ENCODE measurements around the gene EPB41L1.

The EPB41L1 gene

GRCh38 chr20:36281785-36282380 is 127.3 kb downstream of the EPB41L1 start:
- H2AFZ ChIP-seq (ENCODE audit: low read depth, low read length), result no peak overlapping the region
- peaks cover 11% of the 10 kb centered on the region for H3K27me3 ChIP-seq (ENCODE audit: insufficient read depth, low read length, poor library complexity)
- H3K9me3 ChIP-seq (ENCODE audit: insufficient read depth, low read length, severe bottlenecking), result no peaks in the 10 kb centered on the region
- no peak overlapping the region for H3K27ac ChIP-seq (ENCODE audit: low read length)
- H3K4me1 ChIP-seq (ENCODE audit: insufficient read depth, low read length), result no peaks in the 10 kb centered on the region
- no peak overlapping the region for H3K9ac ChIP-seq (ENCODE audit: low read depth, low read length)
- no peak overlapping the region for H3K4me3 ChIP-seq (ENCODE audit: low read depth in 1 of 2, low read length in 2 of 2)
- H4K20me1 ChIP-seq (ENCODE audit: insufficient read depth, low read length), result no peaks in the 10 kb centered on the region
- H3K79me2 ChIP-seq (ENCODE audit: insufficient read depth, low read length), result no peaks in the 10 kb centered on the region
- no peak for DNase-seq
- ATAC-seq (ENCODE audit: insufficient read depth, low read depth), result no peak
- H3K36me3 ChIP-seq (ENCODE audit: insufficient read depth, low read length), result no peaks in the 10 kb centered on the region
- H3K4me2 ChIP-seq (ENCODE audit: insufficient read depth, low read length), result no peak overlapping the region
- TF ChIP-seq EZH2 (IDR thresholded peaks at IDR 0.05; ENCODE audit: borderline replicate concordance, low read depth, low read length, severe bottlenecking) (no peak), CTCF (IDR thresholded peaks at IDR 0.05; ENCODE audit: borderline replicate concordance, extremely low read depth, low read length, poor library complexity, severe bottlenecking) (no peak)

Measured in DND-41 (cell line).